HG03159 (cell line): Measurements from ENCODE around the gene MALSU1.
A peak's percentile ranks its signal among the peaks of the same experiment; 100 is the strongest.

ENCODE experiments used
- ATAC-seq: cut with Tn5 transposase; IDR thresholded peaks from one replicate; pipeline ENCODE4 v1.9.1; 2021; ENCODE audit warnings: mild to moderate bottlenecking, moderate library complexity; ENCODE audit not compliant: unreplicated experiment

Gene MALSU1

GRCh38 chr7:23298885-23299769 is at the start of gene MALSU1:
Gene MALSU1 (plus strand): TSS chr7:23299339. CDS start chr7:23299353, 14 bp downstream.
- peak; percentile 100 for ATAC-seq

GRCh38 chr7:23249486-23249885 is 49.7 kb upstream of the MALSU1 start:
- no peak for ATAC-seq

GRCh38 chr7:23254051-23254681 is 45.0 kb upstream of the MALSU1 start:
- no peak for ATAC-seq

GRCh38 chr7:23256731-23257130 is 42.4 kb upstream of the MALSU1 start:
- no peak for ATAC-seq

- ATAC-seq = no peak
These were observed 38.8 kb upstream of the MALSU1 start for GRCh38 chr7:23260371-23260770.

- ATAC-seq = peak; percentile 84
These were observed 37.2 kb upstream of the MALSU1 start for GRCh38 chr7:23261843-23262452.

GRCh38 chr7:23264916-23265458 is 34.2 kb upstream of the MALSU1 start:
- no peak for ATAC-seq

GRCh38 chr7:23266918-23267317 is 32.2 kb upstream of the MALSU1 start:
- ATAC-seq = no peak

GRCh38 chr7:23267357-23267756 is 31.8 kb upstream of the MALSU1 start:
- ATAC-seq = no peak

GRCh38 chr7:23268167-23268566 is 31.0 kb upstream of the MALSU1 start:
- ATAC-seq = no peak

- ATAC-seq = no peak
These were observed 30.4 kb upstream of the MALSU1 start for GRCh38 chr7:23268746-23269145.

GRCh38 chr7:23272275-23272674 is 26.9 kb upstream of the MALSU1 start:
- ATAC-seq = no peak

- peak; percentile 96 for ATAC-seq
These were observed 26.0 kb upstream of the MALSU1 start for GRCh38 chr7:23273141-23273599.

GRCh38 chr7:23275912-23276311 is 23.2 kb upstream of the MALSU1 start:
- no peak for ATAC-seq

GRCh38 chr7:23276376-23276775 is 22.8 kb upstream of the MALSU1 start:
- ATAC-seq = no peak

GRCh38 chr7:23276947-23277346 is 22.2 kb upstream of the MALSU1 start:
- ATAC-seq = no peak

- ATAC-seq = peak; percentile 50
These were observed 21.7 kb upstream of the MALSU1 start for GRCh38 chr7:23277359-23277989.

- ATAC-seq = no peak
These were observed 19.2 kb upstream of the MALSU1 start for GRCh38 chr7:23279819-23280525.

GRCh38 chr7:23283086-23283485 is 16.1 kb upstream of the MALSU1 start:
- ATAC-seq = no peak

- no peak for ATAC-seq
These were observed 14.3 kb upstream of the MALSU1 start for GRCh38 chr7:23284871-23285270.
